Measurements from ENCODE around the gene WIPF1. TPM values are rescaled to one million over a fixed set of nuclear protein-coding genes. Genes with fewer than 3 reads are reported as not detected.

The WIPF1 gene
- polyA plus RNA-seq, 1 experiment, result 34.9 TPM

DNA sequence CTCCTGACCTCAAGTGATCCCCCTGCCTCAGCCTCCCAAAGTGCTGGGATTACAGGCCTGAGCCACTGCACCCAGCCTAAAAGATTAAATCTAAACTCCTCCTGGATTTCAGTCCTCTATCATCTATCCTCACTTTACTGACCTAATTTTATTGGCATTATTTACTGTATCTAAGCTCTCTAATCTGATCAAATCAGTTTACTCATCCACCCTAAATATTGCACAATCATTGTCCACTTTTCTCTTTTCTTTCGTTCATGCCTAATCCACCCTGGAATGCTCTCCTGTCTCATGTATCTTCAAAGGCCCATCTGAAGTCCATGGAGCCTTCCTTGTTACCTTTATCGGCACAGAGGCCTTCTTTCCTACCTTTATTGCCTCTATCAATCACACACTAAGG lies 79.2 kb downstream of the WIPF1 start:
- no peak for DNase-seq (ENCODE audit: low read depth)
- TF ChIP-seq, protein P1, sequence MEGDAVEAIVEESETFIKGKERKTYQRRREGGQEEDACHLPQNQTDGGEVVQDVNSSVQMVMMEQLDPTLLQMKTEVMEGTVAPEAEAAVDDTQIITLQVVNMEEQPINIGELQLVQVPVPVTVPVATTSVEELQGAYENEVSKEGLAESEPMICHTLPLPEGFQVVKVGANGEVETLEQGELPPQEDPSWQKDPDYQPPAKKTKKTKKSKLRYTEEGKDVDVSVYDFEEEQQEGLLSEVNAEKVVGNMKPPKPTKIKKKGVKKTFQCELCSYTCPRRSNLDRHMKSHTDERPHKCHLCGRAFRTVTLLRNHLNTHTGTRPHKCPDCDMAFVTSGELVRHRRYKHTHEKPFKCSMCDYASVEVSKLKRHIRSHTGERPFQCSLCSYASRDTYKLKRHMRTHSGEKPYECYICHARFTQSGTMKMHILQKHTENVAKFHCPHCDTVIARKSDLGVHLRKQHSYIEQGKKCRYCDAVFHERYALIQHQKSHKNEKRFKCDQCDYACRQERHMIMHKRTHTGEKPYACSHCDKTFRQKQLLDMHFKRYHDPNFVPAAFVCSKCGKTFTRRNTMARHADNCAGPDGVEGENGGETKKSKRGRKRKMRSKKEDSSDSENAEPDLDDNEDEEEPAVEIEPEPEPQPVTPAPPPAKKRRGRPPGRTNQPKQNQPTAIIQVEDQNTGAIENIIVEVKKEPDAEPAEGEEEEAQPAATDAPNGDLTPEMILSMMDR (IDR thresholded peaks at IDR 0.05; ENCODE audit: insufficient read depth, low read depth, low read length), result no peak
- no peak overlapping the region for H3K4me3 ChIP-seq (ENCODE audit: low read depth, low read length)
- peaks cover 1% of the 10 kb centered on the region; the same call in 1 of the 2 replicates for H3K27me3 ChIP-seq (ENCODE audit: control insufficient read depth, insufficient read depth, low read length)
- POLR2A ChIA-PET, result no interaction called here
- CTCF ChIA-PET, result interaction anchor here (0.6 to 1.2 kb wide), 4 partner anchors 11 to 61 kb away, joined by 3 read pairs; no protein-coding TSS in a partner anchor
- H3K36me3 ChIP-seq (ENCODE audit: control insufficient read depth, insufficient read depth, low read length), result no peaks in the 10 kb centered on the region

DNA sequence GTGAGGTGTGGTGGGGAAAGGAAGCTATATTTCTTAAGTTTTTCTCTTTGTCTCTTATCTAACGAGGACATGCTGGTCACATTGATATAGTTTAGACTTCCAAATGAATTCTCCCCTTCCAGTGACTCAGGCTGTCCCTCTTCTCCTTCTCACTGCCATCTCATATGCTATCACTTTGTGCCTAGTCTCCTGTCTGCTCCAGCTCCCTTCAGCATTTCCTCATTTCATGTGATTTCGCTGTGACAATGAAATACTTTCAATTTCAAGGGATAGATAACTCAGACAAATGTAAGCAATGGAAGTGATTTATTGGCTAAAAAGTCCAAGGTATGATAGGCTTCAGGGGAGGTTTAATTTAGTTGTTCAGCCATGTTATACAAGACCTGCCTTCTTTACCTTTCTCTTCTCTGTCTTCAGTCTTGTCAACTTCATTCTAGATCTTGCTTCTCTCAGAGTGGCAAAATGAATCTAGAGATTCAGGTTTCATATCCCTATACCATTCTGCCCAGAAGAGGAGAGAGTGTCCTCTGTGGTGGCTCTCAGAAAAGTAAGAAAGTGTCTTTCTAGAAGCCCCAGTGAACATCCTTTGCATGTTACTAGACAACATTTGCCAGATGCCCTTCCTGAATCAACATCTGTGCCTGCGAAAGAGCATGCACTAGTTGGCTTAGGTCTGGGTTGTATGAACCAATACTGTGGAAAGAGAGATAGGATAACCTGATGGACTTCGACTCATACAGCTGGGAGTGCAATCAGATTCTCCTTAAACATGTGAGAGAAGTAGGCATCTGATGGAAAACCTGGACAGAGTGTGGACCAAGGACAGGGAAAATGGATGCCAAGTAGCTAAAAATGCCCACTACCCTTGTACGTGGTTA lies 80.9 kb downstream of the WIPF1 start:
- no peak for DNase-seq (ENCODE audit: low read depth)
- CTCF ChIA-PET, result interaction anchor here (1.1 to 1.5 kb wide), 2 partner anchors 21 to 28 kb away, joined by 4 read pairs; no protein-coding TSS in a partner anchor
- H3K36me3 ChIP-seq (ENCODE audit: control insufficient read depth, insufficient read depth, low read length), result no peaks in the 10 kb centered on the region
- TF ChIP-seq, protein P1 (IDR thresholded peaks at IDR 0.05; ENCODE audit: insufficient read depth, low read depth, low read length), result no peak
- POLR2A ChIA-PET, result no interaction called here
- 0 out of 2 replicates have a peak, but pooled peaks cover 1% of the 10 kb centered on the region for H3K27me3 ChIP-seq (ENCODE audit: control insufficient read depth, insufficient read depth, low read length)
- H3K4me3 ChIP-seq (ENCODE audit: low read depth, low read length), result no peak overlapping the region

DNA sequence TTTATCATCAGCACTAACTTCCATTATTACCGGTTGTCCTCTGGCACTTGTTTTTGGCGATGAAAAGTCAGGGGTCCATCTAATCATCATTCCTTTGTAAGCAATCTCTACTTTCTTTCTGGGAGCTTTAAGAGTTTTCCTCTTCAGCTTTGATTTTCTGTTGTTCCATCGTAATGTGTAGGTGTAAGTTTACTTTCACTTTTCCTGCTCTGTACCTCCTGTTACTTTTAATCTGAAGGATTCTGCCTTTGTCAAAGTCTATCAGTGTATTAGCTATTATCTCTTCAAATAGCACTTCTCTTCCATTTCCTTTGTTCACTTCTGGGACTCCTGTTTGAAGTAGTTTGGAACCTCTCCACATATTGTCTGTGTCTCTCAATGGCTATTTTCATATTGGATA lies 85.3 kb downstream of the WIPF1 start:
- ChIA-PET CTCF (no interaction called here), POLR2A (no interaction called here)
- TF ChIP-seq, protein P1 (IDR thresholded peaks at IDR 0.05; ENCODE audit: insufficient read depth, low read depth, low read length), result no peak
- DNase-seq (ENCODE audit: low read depth), result no peak
- Histone ChIP-seq H3K4me3 (ENCODE audit: low read depth, low read length) (no peak overlapping the region), H3K36me3 (ENCODE audit: control insufficient read depth, insufficient read depth, low read length) (no peaks in the 10 kb centered on the region), H3K27me3 (ENCODE audit: control insufficient read depth, insufficient read depth, low read length) (no peaks in the 10 kb centered on the region)

DNA sequence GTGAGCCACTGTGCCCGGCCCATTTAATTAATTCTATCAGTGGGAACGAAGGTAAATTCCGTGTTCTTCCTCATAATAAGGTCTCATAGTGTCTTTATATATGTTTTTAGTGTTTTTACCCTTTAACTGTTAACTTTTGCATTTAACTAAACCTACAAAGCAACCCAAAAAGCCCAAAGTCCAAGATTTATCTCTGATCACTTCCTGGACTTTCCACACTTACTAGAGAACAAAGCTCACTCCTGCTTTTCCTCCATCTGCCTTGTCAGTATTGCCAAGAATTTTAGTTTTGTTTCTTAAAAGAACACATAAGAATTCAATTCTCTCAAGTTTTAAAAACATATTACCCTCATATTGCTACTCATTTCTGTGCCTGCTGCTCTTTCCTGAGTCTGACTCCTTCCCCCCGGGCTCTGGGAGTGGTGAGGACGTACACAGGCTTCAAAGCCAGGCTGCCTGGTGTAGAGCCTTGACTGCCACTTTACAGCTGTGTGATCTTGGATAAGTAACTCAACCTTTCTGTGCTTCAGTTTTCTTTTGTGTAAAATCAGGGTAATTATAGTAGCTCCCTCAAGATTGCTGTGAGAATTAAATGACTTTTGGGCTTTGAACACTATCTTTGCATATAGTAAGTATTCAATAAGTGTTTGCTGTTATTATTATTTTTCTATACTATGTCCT lies 85.9 kb downstream of the WIPF1 start:
- DNase-seq (ENCODE audit: low read depth), result no peak
- no peaks in the 10 kb centered on the region for H3K36me3 ChIP-seq (ENCODE audit: control insufficient read depth, insufficient read depth, low read length)
- H3K4me3 ChIP-seq (ENCODE audit: low read depth, low read length), result no peak overlapping the region
- TF ChIP-seq, protein P1 (IDR thresholded peaks at IDR 0.05; ENCODE audit: insufficient read depth, low read depth, low read length), result no peak
- ChIA-PET CTCF (no interaction called here), POLR2A (no interaction called here)
- H3K27me3 ChIP-seq (ENCODE audit: control insufficient read depth, insufficient read depth, low read length), result no peaks in the 10 kb centered on the region

DNA sequence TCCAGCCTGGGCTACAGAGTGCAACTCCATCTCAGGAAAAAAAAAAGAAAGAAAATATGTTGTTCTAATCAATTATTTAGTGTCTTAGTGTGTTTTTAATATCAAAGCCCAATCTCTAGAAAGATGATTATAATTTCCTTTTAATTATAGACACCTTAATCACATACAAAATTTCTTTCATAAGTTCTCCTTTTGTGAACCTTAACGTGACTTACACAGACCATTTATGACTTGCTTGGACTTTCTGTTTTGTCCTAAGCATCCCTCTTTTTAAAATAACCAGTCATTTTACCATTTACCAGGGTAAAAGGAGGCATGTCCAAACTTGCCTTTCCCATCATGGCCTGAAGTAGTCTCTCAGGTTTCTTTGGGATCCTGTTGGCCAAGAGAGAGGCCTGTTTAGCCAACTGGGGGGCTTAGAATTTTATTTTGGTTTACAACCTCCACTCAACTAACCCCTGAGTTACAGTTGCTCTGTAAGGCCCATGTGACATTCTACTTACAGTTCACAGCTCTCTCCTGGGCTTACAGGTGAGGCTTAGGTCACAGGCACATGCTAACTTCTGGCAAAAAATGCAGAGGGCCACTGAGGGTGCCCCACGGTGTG lies 86.9 kb downstream of the WIPF1 start:
- Histone ChIP-seq H3K4me3 (ENCODE audit: low read depth, low read length) (no peak overlapping the region), H3K36me3 (ENCODE audit: control insufficient read depth, insufficient read depth, low read length) (no peaks in the 10 kb centered on the region), H3K27me3 (ENCODE audit: control insufficient read depth, insufficient read depth, low read length) (no peaks in the 10 kb centered on the region)
- ChIA-PET POLR2A (no interaction called here), CTCF (no interaction called here)
- no peak for DNase-seq (ENCODE audit: low read depth)
- TF ChIP-seq, protein P1 (IDR thresholded peaks at IDR 0.05; ENCODE audit: insufficient read depth, low read depth, low read length), result no peak
